BJ (cell line): ENCODE data around the gene ATP8A2. TPM values are rescaled to one million over a fixed set of nuclear protein-coding genes. Genes with fewer than 3 reads are reported as not detected.

ENCODE experiments used
- CTCF ChIA-PET: fragments of 350-600 bp; formaldehyde crosslinking; extraction: SDS; loops from one replicate; lab custom pipeline; 2021; ENCODE audit warnings: antibody characterized with exemption, inconsistent platforms; lab: Yijun Ruan, JAX
- POLR2A ChIA-PET: fragments of 300-600 bp; sonication (Branson Sonifier 250); formaldehyde crosslinking; extraction: SDS; loops from one replicate; lab custom pipeline; 2021; ENCODE audit warnings: antibody characterized with exemption; lab: Charles Lee
- DNase-seq: peaks from one replicate; pipeline ENCODE4 v3.0.0-alpha.2; 2011; ENCODE audit warnings: low read depth
- H3K27me3 ChIP-seq: 2 replicates; pipeline ENCODE4 v1.6.0; 2011; ENCODE audit warnings: low read length; ENCODE audit not compliant: control insufficient read depth, insufficient read depth
- H3K36me3 ChIP-seq: 2 replicates; pipeline ENCODE4 v1.5.1; 2011; ENCODE audit warnings: low read length; ENCODE audit not compliant: control insufficient read depth, insufficient read depth
- H3K4me3 ChIP-seq: 2 replicates; pipeline ENCODE4 v1.5.1; 2011; ENCODE audit warnings: low read depth, mild to moderate bottlenecking, control low read depth, low read length
- polyA plus RNA-seq: library from polyadenylated mRNA; depleted of rRNA; stranded (reverse); fragments of >200 nt; gene quantifications from 2 replicates; pipeline ENCODE4 v1.2.3, GENCODE V29; 2011
- TF ChIP-seq, protein P1 (sequence below): IDR thresholded peaks from 2 replicates; pipeline ENCODE4 v1.5.1; 2011; ENCODE audit warnings: low read depth, mild to moderate bottlenecking, control low read depth, inconsistent platforms, low read length, moderate library complexity; ENCODE audit not compliant: insufficient read depth

The ATP8A2 gene
- polyA plus RNA-seq, 1 experiment = 0.02 TPM

DNA sequence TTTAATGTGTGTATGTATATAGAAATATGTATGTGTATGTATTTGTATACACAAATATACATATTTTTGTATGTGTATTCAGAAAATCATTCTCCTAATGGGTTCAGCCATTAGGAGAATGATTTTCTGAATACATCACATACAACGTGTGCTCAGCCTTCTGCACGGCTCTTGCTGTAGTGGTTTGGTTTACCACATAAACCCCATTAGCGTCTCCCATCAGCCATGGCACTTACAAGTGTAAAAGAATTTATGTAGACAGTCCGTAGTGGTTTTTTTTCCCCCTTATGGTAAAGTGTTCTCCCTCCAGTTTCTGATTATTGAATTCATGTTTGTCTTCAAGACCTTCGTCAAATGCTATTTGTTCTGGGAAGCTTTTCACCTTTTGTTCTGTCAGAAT lies 38.2 kb downstream of the ATP8A2 start:
- POLR2A ChIA-PET = no interaction called here
- CTCF ChIA-PET = no interaction called here
- TF ChIP-seq, protein P1, sequence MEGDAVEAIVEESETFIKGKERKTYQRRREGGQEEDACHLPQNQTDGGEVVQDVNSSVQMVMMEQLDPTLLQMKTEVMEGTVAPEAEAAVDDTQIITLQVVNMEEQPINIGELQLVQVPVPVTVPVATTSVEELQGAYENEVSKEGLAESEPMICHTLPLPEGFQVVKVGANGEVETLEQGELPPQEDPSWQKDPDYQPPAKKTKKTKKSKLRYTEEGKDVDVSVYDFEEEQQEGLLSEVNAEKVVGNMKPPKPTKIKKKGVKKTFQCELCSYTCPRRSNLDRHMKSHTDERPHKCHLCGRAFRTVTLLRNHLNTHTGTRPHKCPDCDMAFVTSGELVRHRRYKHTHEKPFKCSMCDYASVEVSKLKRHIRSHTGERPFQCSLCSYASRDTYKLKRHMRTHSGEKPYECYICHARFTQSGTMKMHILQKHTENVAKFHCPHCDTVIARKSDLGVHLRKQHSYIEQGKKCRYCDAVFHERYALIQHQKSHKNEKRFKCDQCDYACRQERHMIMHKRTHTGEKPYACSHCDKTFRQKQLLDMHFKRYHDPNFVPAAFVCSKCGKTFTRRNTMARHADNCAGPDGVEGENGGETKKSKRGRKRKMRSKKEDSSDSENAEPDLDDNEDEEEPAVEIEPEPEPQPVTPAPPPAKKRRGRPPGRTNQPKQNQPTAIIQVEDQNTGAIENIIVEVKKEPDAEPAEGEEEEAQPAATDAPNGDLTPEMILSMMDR = no peak
- no peaks in the 10 kb centered on the region for H3K27me3 ChIP-seq
- DNase-seq = no peak
- no peak overlapping the region for H3K4me3 ChIP-seq
- no peaks in the 10 kb centered on the region for H3K36me3 ChIP-seq

DNA sequence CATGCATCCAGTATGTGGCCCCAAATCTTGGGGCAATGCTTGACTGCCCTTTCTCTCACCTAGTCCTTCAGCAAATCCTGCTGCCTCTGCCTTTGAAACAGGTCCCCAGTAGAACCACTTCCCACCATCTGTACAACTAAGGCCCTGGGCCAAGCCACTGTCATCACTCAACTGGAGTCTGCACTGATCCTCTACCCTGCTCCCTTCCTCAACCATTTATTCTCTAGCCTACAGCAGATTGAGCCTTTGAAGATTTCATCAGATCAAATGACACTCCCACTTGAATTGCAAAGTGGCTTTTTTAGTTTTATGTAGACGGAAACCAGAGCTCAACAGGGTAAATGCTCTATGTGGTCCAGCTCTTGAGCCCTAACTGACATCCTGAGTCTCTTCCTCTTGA lies 43.5 kb downstream of the ATP8A2 start:
- Histone ChIP-seq H3K4me3 (no peak overlapping the region), H3K36me3 (no peaks in the 10 kb centered on the region), H3K27me3 (no peaks in the 10 kb centered on the region)
- TF ChIP-seq, protein P1 = no peak
- no peak for DNase-seq
- ChIA-PET POLR2A (no interaction called here), CTCF (no interaction called here)

DNA sequence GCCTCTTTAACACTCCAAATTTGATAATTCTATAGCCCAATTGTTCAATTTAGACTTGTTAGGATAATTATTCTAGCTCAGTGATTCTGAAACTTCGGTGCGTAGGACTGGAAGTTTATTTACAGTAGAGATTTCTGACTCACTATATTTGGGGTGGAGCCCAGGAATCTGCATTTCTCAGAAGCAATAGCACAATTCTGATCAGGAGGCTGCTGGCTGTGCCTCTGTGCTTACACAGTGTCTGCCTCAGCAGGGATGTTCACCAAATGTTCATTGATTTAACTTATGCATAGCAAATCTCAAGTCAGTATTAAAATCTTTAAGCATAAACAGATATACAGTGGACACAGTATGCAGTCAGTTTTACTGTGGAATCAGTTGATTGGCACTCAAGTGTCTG lies 45.8 kb downstream of the ATP8A2 start:
- no peaks in the 10 kb centered on the region for H3K27me3 ChIP-seq
- H3K36me3 ChIP-seq = no peaks in the 10 kb centered on the region
- H3K4me3 ChIP-seq = no peak overlapping the region
- ChIA-PET POLR2A (no interaction called here), CTCF (no interaction called here)
- TF ChIP-seq, protein P1 = no peak
- DNase-seq = no peak

DNA sequence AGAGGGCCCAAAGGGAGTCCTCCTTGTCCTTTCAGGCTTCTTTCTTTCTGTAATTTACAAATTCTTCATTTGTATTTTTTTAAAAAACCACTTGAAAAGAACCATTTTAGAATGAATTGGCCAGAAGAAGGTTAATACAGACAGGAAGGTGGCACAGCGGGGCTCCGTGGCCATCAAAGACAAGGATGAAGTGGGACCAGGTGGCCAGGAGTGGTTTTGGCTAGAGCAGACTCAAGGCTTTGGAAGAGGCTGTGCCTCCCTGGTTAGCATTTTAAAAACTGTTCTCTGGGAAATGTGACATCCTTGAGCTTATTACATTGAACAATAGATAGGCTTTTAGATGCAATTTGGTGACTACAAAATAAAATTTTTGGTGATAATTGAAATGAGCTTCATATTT lies 48.4 kb downstream of the ATP8A2 start:
- DNase-seq = no peak
- Histone ChIP-seq H3K36me3 (no peaks in the 10 kb centered on the region), H3K4me3 (no peak overlapping the region), H3K27me3 (no peaks in the 10 kb centered on the region)
- CTCF ChIA-PET = interaction anchor here (0.9 kb wide), 1 partner anchor 17 kb away, joined by 3 read pairs; no protein-coding TSS in a partner anchor
- POLR2A ChIA-PET = no interaction called here
- TF ChIP-seq, protein P1 = no peak

DNA sequence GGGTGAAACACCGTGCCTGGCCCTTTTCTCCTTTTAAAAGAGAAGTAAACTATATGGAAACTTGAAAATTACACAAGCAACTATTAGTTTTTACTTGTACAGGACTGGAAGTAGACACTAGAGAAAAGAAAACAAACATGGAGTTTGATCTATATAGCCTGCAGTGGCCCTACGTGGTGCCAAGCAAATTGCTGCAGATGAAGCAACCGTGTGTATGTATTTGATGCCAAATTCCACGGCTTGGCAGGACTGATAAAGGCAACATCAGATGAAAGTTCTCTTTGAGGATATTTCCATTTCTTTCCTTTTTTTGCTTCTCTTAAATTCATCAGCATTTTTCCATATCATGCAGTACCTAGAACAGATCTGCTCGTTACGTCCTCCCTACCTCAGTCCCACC lies 49.8 kb downstream of the ATP8A2 start:
- CTCF ChIA-PET = interaction anchor here (1.6 kb wide), 1 partner anchor 14 kb away, joined by 3 read pairs; no protein-coding TSS in a partner anchor
- H3K4me3 ChIP-seq = no peak overlapping the region
- DNase-seq = no peak
- POLR2A ChIA-PET = no interaction called here
- no peaks in the 10 kb centered on the region for H3K36me3 ChIP-seq
- TF ChIP-seq, protein P1 = no peak
- H3K27me3 ChIP-seq = no peaks in the 10 kb centered on the region
